ENCODE results near the gene ZNF439. TPM values are rescaled to one million over a fixed set of nuclear protein-coding genes. Genes with fewer than 3 reads are reported as not detected.

The ZNF439 gene
- total and polyA plus RNA-seq, 2 of the 8 experiments (the other 6 are each of a cell fraction or from before 2014, with no cell fraction given), result 0.09 TPM; not detected in 1

- no peak for TF ChIP-seq TCF12 (IDR thresholded peaks at IDR 0.05; ENCODE audit: low read depth, low read length)
- no peak for TF ChIP-seq JUND (IDR thresholded peaks at IDR 0.05; ENCODE audit: low read length)
Measured at GRCh38 chr19:11894851-11895250, 46.3 kb downstream of the ZNF439 start (continued).

Data from H1 (cell line).